Duodenal mucosa (tissue), 2 donors: ENCODE results near the gene GNAI3.

Source experiments
- H3K27ac ChIP-seq: one replicate; pipeline ENCODE4 v1.7.0; 2013; ENCODE audit warnings: low read depth, low read length
- H3K27me3 ChIP-seq, 2 donors: one replicate each; pipeline ENCODE4 v1.7.0; 2013; ENCODE audit warnings: low read length in 2 of 2, control low read depth in 1 of 2; ENCODE audit not compliant: insufficient read depth in 2 of 2, control insufficient read depth in 1 of 2
- H3K36me3 ChIP-seq, 2 donors: one replicate each; pipeline ENCODE4 v1.7.0; 2013; ENCODE audit warnings: low read length in 2 of 2, control low read depth in 1 of 2; ENCODE audit not compliant: insufficient read depth in 2 of 2, control insufficient read depth in 1 of 2
- H3K4me1 ChIP-seq, 2 donors: one replicate each; pipeline ENCODE4 v1.7.0; 2013; ENCODE audit warnings: low read length in 2 of 2, control low read depth in 1 of 2; ENCODE audit not compliant: insufficient read depth in 2 of 2, control insufficient read depth in 1 of 2
- H3K4me3 ChIP-seq, 2 donors: one replicate each; pipeline ENCODE4 v1.7.0; 2013; ENCODE audit warnings: low read length in 2 of 2, low read depth in 1 of 2
- H3K9ac ChIP-seq, 2 donors: one replicate each; pipeline ENCODE4 v1.7.0; 2013; ENCODE audit warnings: low read length in 2 of 2, low read depth in 1 of 2
- H3K9me3 ChIP-seq, 2 donors: one replicate each; pipeline ENCODE4 v1.7.0; 2013; ENCODE audit warnings: low read length in 2 of 2, control low read depth in 1 of 2; ENCODE audit not compliant: control insufficient read depth in 1 of 2

GNAI3 gene

GRCh38 chr1:109592916-109593315 lies 44.5 kb downstream of the GNAI3 start:
- Histone ChIP-seq H3K9ac (no peak overlapping the region), H3K27ac (no peak overlapping the region), H3K4me3 (no peak overlapping the region), H3K36me3 (peaks cover 19 to 52% of the 10 kb centered on the region in 2 donors), H3K9me3 (no peaks in the 10 kb centered on the region), H3K27me3 (no peaks in the 10 kb centered on the region), H3K4me1 (no peaks in the 10 kb centered on the region)

- no peaks in the 10 kb centered on the region for H3K4me1 ChIP-seq
- H3K4me3 ChIP-seq: no peak overlapping the region
- H3K9me3 ChIP-seq: no peaks in the 10 kb centered on the region
- no peak overlapping the region for H3K9ac ChIP-seq
- no peaks in the 10 kb centered on the region for H3K27me3 ChIP-seq
- peaks cover 19 to 36% of the 10 kb centered on the region in 2 donors for H3K36me3 ChIP-seq
- no peak overlapping the region for H3K27ac ChIP-seq
Measured at GRCh38 chr1:109595531-109595930, 47.1 kb downstream of the GNAI3 start.

GRCh38 chr1:109598156-109598555 lies 49.7 kb downstream of the GNAI3 start:
- no peaks in the 10 kb centered on the region for H3K9me3 ChIP-seq
- no peak overlapping the region for H3K9ac ChIP-seq
- no peaks in the 10 kb centered on the region for H3K4me1 ChIP-seq
- H3K36me3 ChIP-seq: peaks cover 15 to 20% of the 10 kb centered on the region in 2 donors
- no peaks in the 10 kb centered on the region for H3K27me3 ChIP-seq
- no peak overlapping the region for H3K4me3 ChIP-seq
- no peak overlapping the region for H3K27ac ChIP-seq

GRCh38 chr1:109598655-109599054 lies 50.2 kb downstream of the GNAI3 start:
- Histone ChIP-seq H3K4me1 (no peaks in the 10 kb centered on the region), H3K4me3 (no peak overlapping the region), H3K27ac (no peak overlapping the region), H3K36me3 (peaks cover 10 to 15% of the 10 kb centered on the region in 2 donors), H3K9ac (no peak overlapping the region), H3K9me3 (no peaks in the 10 kb centered on the region), H3K27me3 (no peaks in the 10 kb centered on the region)

GRCh38 chr1:109603229-109603628 lies 54.8 kb downstream of the GNAI3 start:
- Histone ChIP-seq H3K9ac (no peak overlapping the region), H3K9me3 (no peaks in the 10 kb centered on the region), H3K36me3 (peaks cover 0 to 5% of the 10 kb centered on the region in 2 donors), H3K4me1 (no peaks in the 10 kb centered on the region), H3K27me3 (no peaks in the 10 kb centered on the region), H3K27ac (no peak overlapping the region), H3K4me3 (no peak overlapping the region)

GRCh38 chr1:109605381-109605780 lies 57.0 kb downstream of the GNAI3 start:
- Histone ChIP-seq H3K27me3 (no peaks in the 10 kb centered on the region), H3K9me3 (no peaks in the 10 kb centered on the region), H3K9ac (no peak overlapping the region), H3K4me1 (no peaks in the 10 kb centered on the region), H3K4me3 (no peak overlapping the region), H3K36me3 (no peaks in the 10 kb centered on the region), H3K27ac (no peak overlapping the region)

GRCh38 chr1:109609881-109610280 lies 61.5 kb downstream of the GNAI3 start:
- Histone ChIP-seq H3K9ac (no peak overlapping the region), H3K9me3 (no peaks in the 10 kb centered on the region), H3K36me3 (no peaks in the 10 kb centered on the region), H3K27ac (no peak overlapping the region), H3K4me1 (peaks cover 11 to 14% of the 10 kb centered on the region in 2 donors), H3K4me3 (no peak overlapping the region), H3K27me3 (no peaks in the 10 kb centered on the region)

- Histone ChIP-seq H3K27me3 (no peaks in the 10 kb centered on the region), H3K9ac (no peak overlapping the region), H3K4me1 (peaks cover 11 to 15% of the 10 kb centered on the region in 2 donors), H3K36me3 (no peaks in the 10 kb centered on the region), H3K27ac (no peak overlapping the region), H3K9me3 (no peaks in the 10 kb centered on the region), H3K4me3 (no peak overlapping the region)
Measured at GRCh38 chr1:109610609-109611307, 62.3 kb downstream of the GNAI3 start.

- Histone ChIP-seq H3K9me3 (no peaks in the 10 kb centered on the region), H3K9ac (no peak overlapping the region)
Measured at GRCh38 chr1:109611308-109611990, 63.0 kb downstream of the GNAI3 start.

GRCh38 chr1:109613361-109614147 lies 65.1 kb downstream of the GNAI3 start:
- no peak overlapping the region for H3K4me3 ChIP-seq
- no peak overlapping the region for H3K9ac ChIP-seq
- H3K9me3 ChIP-seq: no peaks in the 10 kb centered on the region
- H3K4me1 ChIP-seq: peaks cover 25 to 42% of the 10 kb centered on the region in 2 donors
- H3K27me3 ChIP-seq: no peaks in the 10 kb centered on the region
- no peaks in the 10 kb centered on the region for H3K36me3 ChIP-seq
- no peak overlapping the region for H3K27ac ChIP-seq

More at GRCh38 chr1:109611308-109611990, 63.0 kb downstream of the GNAI3 start:
- H3K27me3 ChIP-seq: no peaks in the 10 kb centered on the region
- H3K36me3 ChIP-seq: no peaks in the 10 kb centered on the region
- H3K27ac ChIP-seq: no peak overlapping the region
- no peak overlapping the region for H3K4me3 ChIP-seq
- peaks cover 13 to 22% of the 10 kb centered on the region in 2 donors for H3K4me1 ChIP-seq
